OCI-M1 (cell line): ENCODE results near the gene USH1G.
"Not testable (repeated sequence)": the region's sequence is repeated elsewhere in the genome, so short reads cannot be mapped to it uniquely, and the experiment has no call there.

Experiments
- DNase-seq: peaks from one replicate; lab custom pipeline; 2025; lab: John Stamatoyannopoulos, UW

Gene USH1G

GRCh38 chr17:74930535-74931036 is 7.5 kb upstream of the USH1G start:
- DNase-seq, result no peak

- no peak for DNase-seq
These were observed 5.7 kb upstream of the USH1G start for GRCh38 chr17:74928786-74929185.

GRCh38 chr17:74925242-74925641 is 2.2 kb upstream of the USH1G start:
- no peak for DNase-seq

- peak; percentile 28 for DNase-seq
These were observed 1.3 kb upstream of the USH1G start, which contains the start of gene OTOP2 for GRCh38 chr17:74924250-74924948. Gene OTOP2, plus strand, starts transcription at chr17:74924273. Its CDS starts 360 bp downstream, at chr17:74924633.

GRCh38 chr17:74923538-74924249 is 639 bp upstream of the USH1G start:
- peak; percentile 70 for DNase-seq

GRCh38 chr17:74922172-74922571 is 883 bp downstream of the USH1G start:
- no peak for DNase-seq

GRCh38 chr17:74921769-74922168 is 1.3 kb downstream of the USH1G start:
- no peak for DNase-seq

GRCh38 chr17:74921026-74921681 is 1.9 kb downstream of the USH1G start:
- no peak for DNase-seq

- no peak for DNase-seq
These were observed 2.4 kb downstream of the USH1G start for GRCh38 chr17:74920642-74921025.

GRCh38 chr17:74920306-74920620 is 2.8 kb downstream of the USH1G start:
- DNase-seq, result no peak

- DNase-seq, result peak; percentile 61
These were observed 3.4 kb downstream of the USH1G start for GRCh38 chr17:74919440-74920305.

GRCh38 chr17:74918906-74919305 is 4.1 kb downstream of the USH1G start:
- DNase-seq, result no peak

- DNase-seq, result no peak
These were observed 5.6 kb downstream of the USH1G start for GRCh38 chr17:74917430-74917829.

GRCh38 chr17:74916851-74917199 is 6.2 kb downstream of the USH1G start:
- no peak for DNase-seq

- DNase-seq, result no peak
These were observed 6.8 kb downstream of the USH1G start for GRCh38 chr17:74916136-74916850.

GRCh38 chr17:74911423-74911822 is 11.6 kb downstream of the USH1G start:
- DNase-seq, result not testable (repeated sequence)

- not testable (repeated sequence) for DNase-seq
These were observed 14.0 kb downstream of the USH1G start for GRCh38 chr17:74909097-74909496.

GRCh38 chr17:74907012-74907411 is 16.0 kb downstream of the USH1G start:
- no peak for DNase-seq

GRCh38 chr17:74906214-74906793 is 16.8 kb downstream of the USH1G start:
- DNase-seq, result not testable (repeated sequence)

GRCh38 chr17:74904687-74905409 is 18.2 kb downstream of the USH1G start:
- DNase-seq, result no peak
